Muscle layer of colon (tissue), 2 donors: Measurements from ENCODE around the gene BCL11B.
"Not testable (repeated sequence)": the region's sequence is repeated elsewhere in the genome, so short reads cannot be mapped to it uniquely, and the experiment has no call there.

ENCODE experiments used
- H3K27ac ChIP-seq: one replicate; pipeline ENCODE4 v1.7.0; 2013; ENCODE audit warnings: low read depth, mild to moderate bottlenecking, low read length, moderate library complexity
- H3K27me3 ChIP-seq, 2 donors: one replicate each; pipeline ENCODE4 v1.7.0; 2013; ENCODE audit warnings: low read length in 2 of 2, mild to moderate bottlenecking in 2 of 2; ENCODE audit not compliant: insufficient read depth in 2 of 2, control insufficient read depth in 1 of 2
- H3K36me3 ChIP-seq: one replicate; pipeline ENCODE4 v1.7.0; 2013; ENCODE audit warnings: mild to moderate bottlenecking, low read length; ENCODE audit not compliant: insufficient read depth
- H3K4me1 ChIP-seq: one replicate; pipeline ENCODE4 v1.7.0; 2013; ENCODE audit warnings: mild to moderate bottlenecking, low read length; ENCODE audit not compliant: insufficient read depth
- H3K4me3 ChIP-seq, 2 donors: one replicate each; pipeline ENCODE4 v1.7.0; 2013; ENCODE audit warnings: low read length in 2 of 2, low read depth in 1 of 2, mild to moderate bottlenecking in 1 of 2, moderate library complexity in 1 of 2
- H3K9ac ChIP-seq: one replicate; pipeline ENCODE4 v1.7.0; 2013; ENCODE audit warnings: low read length
- H3K9me3 ChIP-seq: one replicate; pipeline ENCODE4 v1.7.0; 2013; ENCODE audit warnings: mild to moderate bottlenecking, low read length
- donor health status: abdominal sarcoma.
- donor health status: Adenocarcinoma of cecum.

BCL11B gene

DNA sequence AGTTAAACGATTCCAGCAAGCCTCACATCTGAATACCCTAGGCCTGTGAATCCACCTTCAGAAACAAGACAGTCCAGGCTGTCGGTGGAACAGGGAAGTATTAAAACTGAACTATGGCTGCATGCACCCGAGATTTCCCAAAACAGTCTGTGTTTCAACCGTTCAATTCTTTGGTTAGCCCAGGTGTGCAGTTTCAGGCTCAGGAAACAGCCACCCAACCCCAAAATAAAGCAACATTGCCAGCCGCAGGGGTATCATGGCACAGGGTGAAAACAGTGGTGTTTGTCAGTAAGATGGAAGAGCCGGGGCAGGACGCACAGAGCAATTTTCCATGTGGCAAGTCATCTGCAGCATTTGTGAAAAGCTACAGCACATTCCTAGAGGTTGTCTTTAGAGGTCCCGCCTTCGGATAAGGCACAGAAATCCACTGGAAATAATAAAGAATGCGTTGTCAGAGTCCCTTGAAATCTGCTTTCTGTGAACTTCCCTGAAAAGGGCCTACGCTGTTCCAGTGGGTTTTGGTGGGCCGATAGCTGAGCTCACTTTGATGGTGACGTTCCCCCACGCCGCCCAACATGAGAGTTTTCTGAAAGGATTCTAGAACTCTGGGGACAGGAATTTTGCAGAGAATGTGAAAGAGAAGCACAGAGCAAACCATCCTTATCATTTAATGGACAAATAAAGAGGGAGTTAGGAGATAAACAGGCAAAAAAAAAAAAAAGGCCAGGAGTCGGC lies 84.9 kb downstream of the BCL11B start:
- no peak overlapping the region for H3K4me3 ChIP-seq
- no peak overlapping the region for H3K27ac ChIP-seq
- no peaks in the 10 kb centered on the region for H3K27me3 ChIP-seq
- H3K9me3 ChIP-seq: no peaks in the 10 kb centered on the region
- no peaks in the 10 kb centered on the region for H3K36me3 ChIP-seq
- no peak overlapping the region for H3K9ac ChIP-seq
- peaks cover 8% of the 10 kb centered on the region for H3K4me1 ChIP-seq

DNA sequence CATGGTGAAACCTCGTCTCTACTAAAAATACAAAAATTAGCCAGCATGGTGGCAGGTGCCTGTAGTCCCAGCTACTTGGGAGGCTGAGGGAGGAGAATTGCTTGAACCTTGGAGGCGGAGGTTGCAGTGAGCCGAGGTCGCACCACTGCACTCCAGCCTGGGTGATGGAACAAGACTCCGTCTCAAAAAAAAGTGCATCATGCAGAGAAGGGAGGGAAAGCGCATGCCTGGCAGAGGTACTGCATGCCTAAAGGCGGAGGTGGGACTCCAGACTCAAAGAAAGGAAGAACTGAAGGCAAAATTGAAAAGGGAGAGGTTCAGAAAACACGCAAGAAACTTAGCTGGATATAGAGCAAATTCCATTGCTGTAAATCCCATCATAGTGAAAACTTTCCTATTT lies 85.7 kb downstream of the BCL11B start:
- not testable (repeated sequence) for H3K4me3 ChIP-seq, H3K4me1 ChIP-seq, H3K36me3 ChIP-seq, H3K27ac ChIP-seq, H3K9me3 ChIP-seq, H3K27me3 ChIP-seq, H3K9ac ChIP-seq

DNA sequence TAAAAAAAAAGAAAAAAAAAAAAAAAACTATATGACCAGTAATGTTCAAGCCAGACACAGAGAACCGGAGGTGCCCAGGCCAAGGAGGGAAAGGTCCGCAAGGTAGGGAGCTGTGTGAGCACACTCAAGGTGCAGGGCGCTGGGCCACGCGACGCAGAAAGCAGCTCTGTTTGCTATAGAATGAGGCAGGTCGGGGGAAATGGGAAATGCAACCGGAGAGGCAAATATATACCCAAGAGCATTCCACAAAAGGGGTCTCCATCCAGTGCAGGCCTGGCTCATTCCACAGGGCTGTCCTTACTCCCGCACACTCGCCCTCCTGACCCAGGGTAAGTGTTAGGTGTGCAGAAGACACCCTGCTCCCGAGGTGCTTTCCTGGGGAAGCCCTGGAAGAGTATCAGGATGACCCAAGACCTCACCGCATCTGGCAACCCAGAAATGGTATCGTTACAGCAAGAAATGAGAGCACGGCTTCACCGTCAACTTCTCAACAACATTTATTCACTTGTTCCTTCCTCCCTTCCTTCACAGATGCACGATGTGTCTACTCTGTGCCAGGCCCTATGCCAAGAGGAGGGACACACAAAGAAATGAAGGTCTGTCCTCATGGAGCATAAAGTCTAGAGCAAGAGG lies 86.4 kb downstream of the BCL11B start:
- Histone ChIP-seq H3K4me1 (no peaks in the 10 kb centered on the region), H3K27ac (no peak overlapping the region), H3K4me3 (no peak overlapping the region), H3K9me3 (no peaks in the 10 kb centered on the region), H3K9ac (no peak overlapping the region), H3K36me3 (no peaks in the 10 kb centered on the region), H3K27me3 (no peaks in the 10 kb centered on the region)

DNA sequence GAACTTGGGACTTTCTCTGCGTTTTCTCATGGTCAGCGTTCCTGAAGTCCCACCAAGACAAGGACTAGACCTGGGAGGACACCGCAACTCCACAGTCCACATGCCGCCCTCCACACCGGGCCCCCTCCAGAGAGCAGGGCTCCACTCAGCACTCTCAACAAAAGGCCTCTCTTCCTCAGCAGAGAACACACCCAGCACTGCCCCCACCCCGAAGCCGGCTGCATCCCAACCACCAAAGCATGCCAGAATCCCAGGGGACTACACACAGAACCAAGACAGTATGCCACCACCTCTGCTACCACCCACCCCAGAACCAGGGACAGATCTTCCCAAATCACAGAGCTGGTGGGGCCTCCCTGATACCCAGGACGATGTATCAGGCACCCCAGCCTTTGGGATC lies 88.3 kb downstream of the BCL11B start:
- no peak overlapping the region for H3K4me3 ChIP-seq
- H3K4me1 ChIP-seq: no peaks in the 10 kb centered on the region
- H3K9me3 ChIP-seq: no peaks in the 10 kb centered on the region
- H3K27me3 ChIP-seq: no peaks in the 10 kb centered on the region
- no peaks in the 10 kb centered on the region for H3K36me3 ChIP-seq
- H3K27ac ChIP-seq: no peak overlapping the region
- H3K9ac ChIP-seq: no peak overlapping the region

DNA sequence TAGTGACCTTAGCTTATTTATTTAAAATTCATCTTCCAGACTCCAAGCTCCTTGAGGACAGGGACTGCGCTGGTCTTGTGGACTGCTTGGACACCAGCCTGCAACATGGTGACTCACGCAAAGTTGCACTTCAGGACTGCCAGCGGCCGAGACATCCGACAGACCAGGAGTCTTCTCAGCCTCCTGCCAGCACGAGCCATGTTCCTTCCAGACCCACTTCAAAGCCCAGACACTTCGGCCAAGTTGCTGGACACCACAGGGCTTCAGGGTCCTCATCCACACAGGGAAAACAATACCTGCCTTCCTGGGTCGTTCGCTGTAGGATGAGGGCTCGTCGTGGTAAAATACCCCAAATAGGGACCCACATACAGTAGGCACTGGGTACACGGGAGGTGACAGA lies 88.7 kb downstream of the BCL11B start:
- Histone ChIP-seq H3K4me1 (peaks cover 3% of the 10 kb centered on the region), H3K27ac (no peak overlapping the region)

DNA sequence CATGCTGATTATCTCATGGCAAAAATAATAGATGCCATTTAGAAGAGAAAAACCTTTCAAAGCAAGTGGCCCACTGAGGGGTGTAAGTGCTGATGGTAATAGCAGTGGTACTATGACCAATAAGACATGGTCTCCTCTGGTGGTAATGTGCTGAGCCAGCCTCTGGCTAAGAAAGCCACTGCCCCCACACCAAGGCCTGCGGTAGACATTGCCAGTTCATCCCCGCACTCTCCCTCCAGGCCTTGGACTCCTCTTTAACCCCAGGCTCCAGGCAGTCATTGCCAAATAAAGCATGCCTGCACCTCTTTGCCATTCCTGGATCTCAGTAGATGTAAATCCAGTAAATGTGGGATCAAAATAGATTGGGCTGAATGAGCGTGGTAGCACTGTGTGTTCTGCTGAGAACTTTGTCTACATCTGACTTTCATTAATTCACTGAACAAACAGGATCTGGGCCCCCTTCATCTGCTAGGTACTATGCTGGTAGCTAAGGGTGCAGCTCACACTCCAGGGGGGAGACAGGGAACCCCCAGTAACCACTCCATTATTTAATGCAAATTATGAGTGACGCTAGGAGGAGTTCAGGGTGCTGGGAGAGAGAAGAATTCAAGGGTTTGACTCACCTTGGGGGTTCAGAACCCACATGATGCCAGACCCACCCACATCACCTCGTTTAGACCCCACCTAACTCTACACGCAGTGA lies 89.3 kb downstream of the BCL11B start:
- Histone ChIP-seq H3K36me3 (no peaks in the 10 kb centered on the region), H3K4me1 (peaks cover 6% of the 10 kb centered on the region), H3K27ac (no peak overlapping the region), H3K9ac (no peak overlapping the region), H3K4me3 (no peak overlapping the region), H3K9me3 (no peaks in the 10 kb centered on the region), H3K27me3 (no peaks in the 10 kb centered on the region)

More for the DNA sequence above, 88.7 kb downstream of the BCL11B start:
- Histone ChIP-seq H3K9ac (no peak overlapping the region), H3K36me3 (no peaks in the 10 kb centered on the region), H3K9me3 (no peaks in the 10 kb centered on the region), H3K27me3 (no peaks in the 10 kb centered on the region), H3K4me3 (no peak overlapping the region)

DNA sequence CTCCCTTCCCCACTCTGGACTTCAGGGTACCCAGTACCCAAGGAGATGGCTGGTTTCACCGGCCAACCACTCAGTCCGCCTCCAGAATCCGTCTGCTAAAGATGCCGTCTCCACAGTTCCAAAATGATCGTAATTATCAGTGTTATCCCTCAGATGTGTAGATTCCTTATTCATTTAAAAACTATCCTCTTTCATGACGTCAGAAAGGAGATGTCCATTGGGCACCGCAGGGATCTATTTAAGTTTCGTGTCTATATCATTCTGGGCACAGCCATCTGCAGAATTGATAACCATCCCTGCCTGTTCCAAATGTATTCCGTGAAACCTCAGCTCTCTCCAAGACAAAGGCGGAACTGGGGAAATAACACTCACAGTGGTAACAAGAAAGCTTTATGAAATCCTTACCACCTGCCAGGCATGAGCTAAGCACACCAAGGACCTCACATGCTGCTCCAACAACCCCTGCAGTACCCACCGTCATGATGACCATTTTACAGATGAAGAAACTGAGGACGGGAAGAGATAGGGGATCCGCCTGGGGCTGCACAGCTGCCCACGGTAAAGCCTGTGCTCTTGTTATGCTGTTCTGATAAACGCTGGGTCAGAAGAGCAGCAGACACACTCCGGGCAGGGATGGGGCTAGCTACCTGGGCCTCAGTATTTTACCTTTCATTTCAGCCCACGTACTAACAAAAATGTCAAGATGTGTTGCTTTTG lies 90.0 kb downstream of the BCL11B start:
- no peak overlapping the region for H3K4me3 ChIP-seq
- no peaks in the 10 kb centered on the region for H3K27me3 ChIP-seq
- H3K9me3 ChIP-seq: no peaks in the 10 kb centered on the region
- peaks cover 6% of the 10 kb centered on the region for H3K4me1 ChIP-seq
- no peak overlapping the region for H3K9ac ChIP-seq
- H3K27ac ChIP-seq: no peak overlapping the region
- no peaks in the 10 kb centered on the region for H3K36me3 ChIP-seq

DNA sequence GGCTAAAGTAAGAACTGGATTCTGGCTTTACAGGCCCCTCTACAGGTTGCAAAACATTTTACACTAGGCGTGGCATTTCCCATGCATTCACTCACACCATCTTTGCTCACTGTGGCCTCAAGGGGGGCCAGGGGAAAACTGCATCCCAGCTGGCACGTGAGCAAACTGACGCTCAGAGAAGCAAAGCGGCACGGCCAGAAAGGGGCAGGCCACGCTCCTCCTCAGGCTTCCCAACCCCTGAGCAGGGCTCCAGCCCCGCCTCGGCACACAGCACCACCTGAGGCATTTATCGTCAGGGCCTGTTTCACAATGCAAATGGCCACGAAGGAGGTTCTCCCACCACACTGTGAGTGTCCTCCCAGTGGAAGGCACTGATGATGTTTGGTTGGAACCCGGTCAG lies 90.8 kb downstream of the BCL11B start:
- no peak overlapping the region for H3K27ac ChIP-seq
- no peaks in the 10 kb centered on the region for H3K27me3 ChIP-seq
- no peaks in the 10 kb centered on the region for H3K36me3 ChIP-seq
- no peak overlapping the region for H3K4me3 ChIP-seq
- no peaks in the 10 kb centered on the region for H3K9me3 ChIP-seq
- H3K9ac ChIP-seq: no peak overlapping the region
- peaks cover 6% of the 10 kb centered on the region for H3K4me1 ChIP-seq

DNA sequence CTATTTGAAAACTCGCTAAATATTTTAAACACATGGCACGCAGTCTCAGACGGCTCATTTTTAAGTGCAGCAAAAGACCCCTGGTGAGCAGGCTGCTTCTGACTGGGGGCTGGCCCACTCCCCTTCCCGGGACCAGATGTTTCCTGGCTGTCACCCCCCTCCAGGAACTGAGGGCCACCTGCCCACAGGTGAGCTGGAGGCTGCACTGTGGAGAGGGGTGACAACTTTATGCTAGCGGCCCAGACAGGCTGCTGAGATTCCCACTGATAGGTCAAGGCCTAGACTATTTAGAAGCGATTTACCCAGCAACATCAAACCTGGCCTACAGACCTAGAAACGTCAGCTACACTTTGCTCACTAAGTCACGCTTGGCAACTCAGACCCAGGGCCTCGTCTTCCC lies 92.1 kb downstream of the BCL11B start:
- Histone ChIP-seq H3K27me3 (no peaks in the 10 kb centered on the region), H3K4me1 (peaks cover 6% of the 10 kb centered on the region), H3K27ac (no peak overlapping the region), H3K36me3 (no peaks in the 10 kb centered on the region), H3K9me3 (no peaks in the 10 kb centered on the region), H3K4me3 (no peak overlapping the region), H3K9ac (no peak overlapping the region)

DNA sequence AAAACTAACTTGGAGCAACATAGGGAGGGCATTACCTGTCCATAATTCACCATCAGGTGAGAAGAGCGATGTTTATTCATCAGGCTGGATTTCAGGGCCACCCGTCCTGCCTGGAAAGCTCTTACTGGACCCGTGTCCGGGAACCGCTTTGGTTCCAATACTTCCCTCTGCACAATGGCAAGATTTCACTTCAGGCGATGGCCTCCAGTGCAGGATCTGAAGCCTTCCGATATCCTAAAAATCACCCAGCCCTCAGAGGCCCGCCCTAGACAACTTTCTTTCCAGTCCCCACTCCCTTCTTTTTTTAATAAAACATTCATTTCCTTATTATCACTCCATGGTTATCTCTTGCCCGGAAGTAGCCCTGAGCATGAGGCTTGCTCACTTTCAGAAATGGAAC lies 92.5 kb downstream of the BCL11B start:
- Histone ChIP-seq H3K4me3 (no peak overlapping the region), H3K27me3 (no peaks in the 10 kb centered on the region), H3K9ac (no peak overlapping the region), H3K4me1 (peaks cover 6% of the 10 kb centered on the region), H3K9me3 (no peaks in the 10 kb centered on the region), H3K36me3 (no peaks in the 10 kb centered on the region), H3K27ac (no peak overlapping the region)
